ENCODE results near the gene VTA1. TPM values are rescaled to one million over a fixed set of nuclear protein-coding genes. Genes with fewer than 3 reads are reported as not detected.
A peak's percentile ranks its signal among the peaks of the same experiment; 100 is the strongest.

The VTA1 gene
- polyA plus RNA-seq, 1 donor (not counting 4 experiments of a cell fraction or from before 2014, with no cell fraction given), result 97.4 TPM

GRCh38 chr6:142112451-142113061, 34.5 kb upstream of the VTA1 start:
- no peaks in the 10 kb centered on the region for H3K9me1 ChIP-seq (ENCODE audit: control insufficient read depth, extremely low read depth, insufficient read depth, low read length)
- FAIRE-seq, result peak; percentile 92
- no peak for DNase-seq (ENCODE audit: low read depth, low spot score)
- H2AFZ ChIP-seq (ENCODE audit: control insufficient read depth, low read length), result no peak overlapping the region
- no peak overlapping the region for H3K4me2 ChIP-seq (ENCODE audit: control insufficient read depth, extremely low read depth, insufficient read depth, low read depth, low read length)
- no peak overlapping the region for H3K27ac ChIP-seq (ENCODE audit: control insufficient read depth, insufficient read depth, low read length)
- no peak overlapping the region for H3K4me3 ChIP-seq (ENCODE audit: control insufficient read depth in 2 of 3, extremely low read depth in 1 of 3, insufficient read depth in 2 of 3, low read depth in 1 of 3, low read length in 3 of 3)
- H4K20me1 ChIP-seq (ENCODE audit: control insufficient read depth, extremely low read depth, insufficient read depth, low read length), result no peaks in the 10 kb centered on the region
- no peaks in the 10 kb centered on the region for H3K79me2 ChIP-seq (ENCODE audit: control insufficient read depth, insufficient read depth, low read length)
- no peak overlapping the region for H3K9ac ChIP-seq (ENCODE audit: control insufficient read depth, extremely low read depth, insufficient read depth, low read length)
- dilution Hi-C loops (cut with MboI; ENCODE audit: extremely low pct_ligation_motif_present, low sequenced_read_pairs), result loop anchor here (25.0 kb wide), 1 partner anchor 425 kb away; no protein-coding TSS in a partner anchor
- no peaks in the 10 kb centered on the region for H3K4me1 ChIP-seq (ENCODE audit: control insufficient read depth, extremely low read depth, insufficient read depth, low read length)
- H3K36me3 ChIP-seq (ENCODE audit: control insufficient read depth in 2 of 2, extremely low read depth in 1 of 2, insufficient read depth in 2 of 2, low read length in 2 of 2), result no peaks in the 10 kb centered on the region
- no peaks in the 10 kb centered on the region for H3K9me3 ChIP-seq (ENCODE audit: control insufficient read depth, low read depth, low read length)
- H3K27me3 ChIP-seq (ENCODE audit: control insufficient read depth, extremely low read depth, insufficient read depth, low read length), result no peaks in the 10 kb centered on the region
- TF ChIP-seq EZH2 (IDR thresholded peaks at IDR 0.05; ENCODE audit: low read length), result no peak
- TF ChIP-seq CTCF (optimal IDR thresholded peaks at IDR 0.05 in 1 of 3, IDR thresholded peaks at IDR 0.05 in 1 of 3, conservative IDR thresholded peaks at IDR 0.05 in 1 of 3; ENCODE audit: extremely low read depth in 1 of 3, insufficient read depth in 2 of 3, low read length in 3 of 3), result peak; percentile 49 to 72 (median 66)

- H3K9me3 ChIP-seq (ENCODE audit: control insufficient read depth, low read depth, low read length), result no peaks in the 10 kb centered on the region
- no peaks in the 10 kb centered on the region for H3K27me3 ChIP-seq (ENCODE audit: control insufficient read depth, extremely low read depth, insufficient read depth, low read length)
- H3K9ac ChIP-seq (ENCODE audit: control insufficient read depth, extremely low read depth, insufficient read depth, low read length), result no peak overlapping the region
- FAIRE-seq, result no peak
- no peaks in the 10 kb centered on the region for H3K79me2 ChIP-seq (ENCODE audit: control insufficient read depth, insufficient read depth, low read length)
- no peaks in the 10 kb centered on the region for H3K4me1 ChIP-seq (ENCODE audit: control insufficient read depth, extremely low read depth, insufficient read depth, low read length)
- H2AFZ ChIP-seq (ENCODE audit: control insufficient read depth, low read length), result no peak overlapping the region
- H3K36me3 ChIP-seq (ENCODE audit: control insufficient read depth in 2 of 2, extremely low read depth in 1 of 2, insufficient read depth in 2 of 2, low read length in 2 of 2), result no peaks in the 10 kb centered on the region
- H3K4me3 ChIP-seq (ENCODE audit: control insufficient read depth in 2 of 3, extremely low read depth in 1 of 3, insufficient read depth in 2 of 3, low read depth in 1 of 3, low read length in 3 of 3), result no peak overlapping the region
- H3K4me2 ChIP-seq (ENCODE audit: control insufficient read depth, extremely low read depth, insufficient read depth, low read depth, low read length), result no peak overlapping the region
- H3K27ac ChIP-seq (ENCODE audit: control insufficient read depth, insufficient read depth, low read length), result no peak overlapping the region
- dilution Hi-C loops (cut with MboI; ENCODE audit: extremely low pct_ligation_motif_present, low sequenced_read_pairs), result loop anchor here (25.0 kb wide), 1 partner anchor 430 kb away; no protein-coding TSS in a partner anchor
- H3K9me1 ChIP-seq (ENCODE audit: control insufficient read depth, extremely low read depth, insufficient read depth, low read length), result no peaks in the 10 kb centered on the region
- no peaks in the 10 kb centered on the region for H4K20me1 ChIP-seq (ENCODE audit: control insufficient read depth, extremely low read depth, insufficient read depth, low read length)
- DNase-seq (ENCODE audit: low read depth, low spot score), result no peak
- TF ChIP-seq EZH2 (IDR thresholded peaks at IDR 0.05; ENCODE audit: low read length) (no peak), CTCF (optimal IDR thresholded peaks at IDR 0.05 in 1 of 3, IDR thresholded peaks at IDR 0.05 in 1 of 3, conservative IDR thresholded peaks at IDR 0.05 in 1 of 3; ENCODE audit: extremely low read depth in 1 of 3, insufficient read depth in 2 of 3, low read length in 3 of 3) (no peak)
Observed at GRCh38 chr6:142117366-142117765, 29.7 kb upstream of the VTA1 start.
